Activated naive CD4-positive, alpha-beta T cell treated with anti-CD3 and anti-CD28 coated beads for 36 hours (primary cell): ENCODE measurements around the gene EIF3L. TPM values are rescaled to one million over a fixed set of nuclear protein-coding genes. Genes with fewer than 3 reads are reported as not detected.
A peak's percentile ranks its signal among the peaks of the same experiment; 100 is the strongest.

Experiments used
- CTCF ChIA-PET: fragments of 350-600 bp; sonication (Branson Sonifier 250); formaldehyde crosslinking; loops from one replicate; lab custom pipeline; 2021; ENCODE audit warnings: antibody characterized with exemption; lab: Charles Lee
- DNase-seq: peaks from one replicate; pipeline ENCODE4 v3.0.0-alpha.2; 2020
- H3K27ac Mint-ChIP-seq: one replicate; pipeline ENCODE4 v1.8.0; 2021; ENCODE audit warnings: mild to moderate bottlenecking, mixed read lengths
- H3K27me3 Mint-ChIP-seq: one replicate; pipeline ENCODE4 v1.8.0; 2021; ENCODE audit warnings: low read depth, mixed read lengths
- H3K36me3 Mint-ChIP-seq: one replicate; pipeline ENCODE4 v1.8.0; 2021; ENCODE audit warnings: low read depth, mixed read lengths
- H3K4me1 Mint-ChIP-seq: one replicate; pipeline ENCODE4 v1.8.0; 2021; ENCODE audit warnings: low read depth, mixed read lengths
- H3K4me3 Mint-ChIP-seq: one replicate; pipeline ENCODE4 v1.8.0; 2021; ENCODE audit warnings: mild to moderate bottlenecking, moderate library complexity, mixed read lengths
- H3K9me3 Mint-ChIP-seq: one replicate; pipeline ENCODE4 v1.8.0; 2021; ENCODE audit warnings: mixed read lengths
- intact Hi-C: fragments of 100-400 bp; cut with micrococcal nuclease; formaldehyde crosslinking; loops from one replicate; pipeline ENCODE4 v1.15.1; 2023
- total RNA-seq, 2 experiments: library from RNA; stranded (reverse); gene quantifications; one replicate each; pipeline ENCODE4 v1.2.3, GENCODE V29; 2021

The EIF3L gene
- total RNA-seq, 2 experiments from 2014 or later: 776 to 797 TPM

- Mint-ChIP-seq H3K36me3 (peaks cover 50% of the 10 kb centered on the region), H3K4me3 (no peak overlapping the region), H3K4me1 (no peaks in the 10 kb centered on the region), H3K27ac (no peak overlapping the region), H3K27me3 (no peaks in the 10 kb centered on the region), H3K9me3 (no peaks in the 10 kb centered on the region)
- intact Hi-C loops: no loop called here
- CTCF ChIA-PET: no interaction called here
- DNase-seq: no peak
Observed at GRCh38 chr22:37870273-37870672, 21.1 kb downstream of the EIF3L start.

GRCh38 chr22:37880668-37881440, 31.6 kb downstream of the EIF3L start:
- CTCF ChIA-PET: interaction anchor here (1.1 to 2.6 kb wide), 3 partner anchors 14 to 25 kb away, joined by 3 to 10 read pairs (median 3); no protein-coding TSS in a partner anchor
- peaks cover 44% of the 10 kb centered on the region for H3K36me3 Mint-ChIP-seq
- intact Hi-C loops: no loop called here

GRCh38 chr22:37884420-37884819, 35.2 kb downstream of the EIF3L start:
- DNase-seq: no peak
- Mint-ChIP-seq H3K27me3 (no peaks in the 10 kb centered on the region), H3K9me3 (no peaks in the 10 kb centered on the region), H3K4me1 (peaks cover 6% of the 10 kb centered on the region), H3K36me3 (peaks cover 41% of the 10 kb centered on the region), H3K27ac (no peak overlapping the region), H3K4me3 (no peak overlapping the region)
- CTCF ChIA-PET: interaction anchor here (1.0 kb wide), 2 partner anchors 21 to 69 kb away, joined by 3 to 8 read pairs; no protein-coding TSS in a partner anchor
- intact Hi-C loops: no loop called here

More at GRCh38 chr22:37880668-37881440, 31.6 kb downstream of the EIF3L start:
- Mint-ChIP-seq H3K9me3 (no peaks in the 10 kb centered on the region), H3K27me3 (no peaks in the 10 kb centered on the region), H3K4me3 (no peak overlapping the region), H3K4me1 (peaks cover 4% of the 10 kb centered on the region), H3K27ac (no peak overlapping the region)
- DNase-seq: no peak

GRCh38 chr22:37887584-37888378, 38.6 kb downstream of the EIF3L start:
- H3K27me3 Mint-ChIP-seq: no peaks in the 10 kb centered on the region
- H3K4me1 Mint-ChIP-seq: peaks cover 6% of the 10 kb centered on the region
- no peaks in the 10 kb centered on the region for H3K9me3 Mint-ChIP-seq
- no peak overlapping the region for H3K4me3 Mint-ChIP-seq
- intact Hi-C loops: loop anchor here (2.0 kb wide), 1 partner anchor 47 kb away; no protein-coding TSS in a partner anchor
- peak overlapping the region; percentile 5 for H3K27ac Mint-ChIP-seq
- DNase-seq: no peak
- peaks cover 34% of the 10 kb centered on the region for H3K36me3 Mint-ChIP-seq
- CTCF ChIA-PET: interaction anchor here (0.6 to 2.0 kb wide), 5 partner anchors 24 to 83 kb away, joined by 3 to 6 read pairs (median 4); no protein-coding TSS in a partner anchor

GRCh38 chr22:37891926-37892325, 42.7 kb downstream of the EIF3L start:
- H3K27me3 Mint-ChIP-seq: no peaks in the 10 kb centered on the region
- CTCF ChIA-PET: interaction anchor here (1.2 kb wide), 1 partner anchor 14 kb away, joined by 3 read pairs; the partner anchor contains the start of gene MICALL1
- H3K9me3 Mint-ChIP-seq: no peaks in the 10 kb centered on the region
- intact Hi-C loops: no loop called here
- no peak for DNase-seq
- H3K4me1 Mint-ChIP-seq: peaks cover 24% of the 10 kb centered on the region
- no peak overlapping the region for H3K4me3 Mint-ChIP-seq
- H3K36me3 Mint-ChIP-seq: peaks cover 23% of the 10 kb centered on the region
- H3K27ac Mint-ChIP-seq: no peak overlapping the region

- DNase-seq: no peak
- H3K36me3 Mint-ChIP-seq: peaks cover 19% of the 10 kb centered on the region
- no peak overlapping the region for H3K4me3 Mint-ChIP-seq
- peaks cover 23% of the 10 kb centered on the region for H3K4me1 Mint-ChIP-seq
- H3K9me3 Mint-ChIP-seq: no peaks in the 10 kb centered on the region
- H3K27me3 Mint-ChIP-seq: no peaks in the 10 kb centered on the region
- CTCF ChIA-PET: interaction anchor here (1.2 to 1.4 kb wide), 2 partner anchors 13 to 160 kb away, joined by 3 read pairs; partner anchors contain the start of gene MICALL1
- peak overlapping the region; percentile 46 for H3K27ac Mint-ChIP-seq
- intact Hi-C loops: no loop called here
Observed at GRCh38 chr22:37892566-37893335, 43.5 kb downstream of the EIF3L start.

GRCh38 chr22:37893583-37893983, 44.4 kb downstream of the EIF3L start:
- Mint-ChIP-seq H3K4me1 (peaks cover 23% of the 10 kb centered on the region), H3K27ac (peak overlapping the region; percentile 33), H3K9me3 (no peaks in the 10 kb centered on the region), H3K27me3 (no peaks in the 10 kb centered on the region), H3K4me3 (no peak overlapping the region), H3K36me3 (peaks cover 11% of the 10 kb centered on the region)
- intact Hi-C loops: no loop called here
- DNase-seq: no peak
- CTCF ChIA-PET: interaction anchor here (1.4 kb wide), 1 partner anchor 159 kb away, joined by 3 read pairs; no protein-coding TSS in a partner anchor

- Mint-ChIP-seq H3K4me3 (no peak overlapping the region), H3K9me3 (no peaks in the 10 kb centered on the region)
- intact Hi-C loops: no loop called here
Observed at GRCh38 chr22:37894939-37895670, 45.9 kb downstream of the EIF3L start.

GRCh38 chr22:37896181-37896592, 47.0 kb downstream of the EIF3L start:
- Mint-ChIP-seq H3K9me3 (no peaks in the 10 kb centered on the region), H3K27ac (peak overlapping the region; percentile 88), H3K4me1 (peaks cover 23% of the 10 kb centered on the region), H3K27me3 (no peaks in the 10 kb centered on the region), H3K36me3 (peaks cover 5% of the 10 kb centered on the region), H3K4me3 (no peak overlapping the region)
- CTCF ChIA-PET: interaction anchor here (0.6 to 3.5 kb wide), 7 partner anchors 10 to 291 kb away, joined by 3 to 13 read pairs (median 4); partner anchors contain the start of gene MICALL1
- peak; percentile 79 for DNase-seq
- intact Hi-C loops: loop anchor here (1.0 to 2.0 kb wide), 3 partner anchors 9 to 57 kb away; partner anchors contain the start of genes ANKRD54, C22orf23 and POLR2F

More at GRCh38 chr22:37894939-37895670, 45.9 kb downstream of the EIF3L start:
- Mint-ChIP-seq H3K4me1 (peaks cover 23% of the 10 kb centered on the region), H3K27me3 (no peaks in the 10 kb centered on the region), H3K36me3 (peaks cover 5% of the 10 kb centered on the region), H3K27ac (peak overlapping the region; percentile 65)
- CTCF ChIA-PET: interaction anchor here (0.5 to 3.5 kb wide), 2 partner anchors 39 to 208 kb away, joined by 4 to 13 read pairs; no protein-coding TSS in a partner anchor
- DNase-seq: no peak

- CTCF ChIA-PET: interaction anchor here (0.6 to 3.5 kb wide), 7 partner anchors 9 to 291 kb away, joined by 3 to 13 read pairs (median 4); partner anchors contain the start of gene MICALL1
- no peak overlapping the region for H3K4me3 Mint-ChIP-seq
Observed at GRCh38 chr22:37896939-37897338, 47.7 kb downstream of the EIF3L start.

More at GRCh38 chr22:37896939-37897338, 47.7 kb downstream of the EIF3L start:
- H3K9me3 Mint-ChIP-seq: no peaks in the 10 kb centered on the region
- peak overlapping the region; percentile 88 for H3K27ac Mint-ChIP-seq
- peaks cover 23% of the 10 kb centered on the region for H3K4me1 Mint-ChIP-seq
- H3K36me3 Mint-ChIP-seq: peaks cover 3% of the 10 kb centered on the region
- intact Hi-C loops: loop anchor here (1.0 to 2.0 kb wide), 3 partner anchors 8 to 56 kb away; partner anchors contain the start of genes ANKRD54, C22orf23 and POLR2F
- H3K27me3 Mint-ChIP-seq: no peaks in the 10 kb centered on the region
- no peak for DNase-seq
